Osteoblast (primary cell): Measurements from ENCODE around the gene TFIP11. TPM values are rescaled to one million over a fixed set of nuclear protein-coding genes. Genes with fewer than 3 reads are reported as not detected.

Source experiments
- DNase-seq: peaks from one replicate; pipeline ENCODE4 v3.0.0; 2011; ENCODE audit warnings: low spot score, mixed read lengths; ENCODE audit not compliant: insufficient read length; ENCODE audit errors: missing footprints
- H2AFZ ChIP-seq: 2 replicates; pipeline ENCODE4 v1.6.0; 2011; ENCODE audit warnings: mild to moderate bottlenecking, low read length
- H3K27ac ChIP-seq: 2 replicates; pipeline ENCODE4 v1.5.1; 2011; ENCODE audit warnings: mild to moderate bottlenecking, low read depth, low read length, moderate library complexity
- H3K27me3 ChIP-seq: 2 replicates; pipeline ENCODE4 v1.6.0; 2012; ENCODE audit warnings: mild to moderate bottlenecking, control low read depth, inconsistent platforms, low read length, moderate library complexity; ENCODE audit not compliant: insufficient read depth
- H3K36me3 ChIP-seq: 2 replicates; pipeline ENCODE4 v1.5.1; 2011; ENCODE audit warnings: mild to moderate bottlenecking, low read length, control low read depth, moderate library complexity; ENCODE audit not compliant: insufficient read depth
- H3K4me1 ChIP-seq: 2 replicates; pipeline ENCODE4 v1.5.1; 2011; ENCODE audit warnings: mild to moderate bottlenecking, low read length, control low read depth, moderate library complexity; ENCODE audit not compliant: insufficient read depth
- H3K4me2 ChIP-seq: 2 replicates; pipeline ENCODE4 v1.6.0; 2011; ENCODE audit warnings: mild to moderate bottlenecking, low read length; ENCODE audit not compliant: insufficient read depth
- H3K4me3 ChIP-seq: fragments of 200-600 bp; sonication (generic); 3 replicates; pipeline ENCODE4 v1.5.1; 2012; ENCODE audit warnings: mild to moderate bottlenecking, low read length, inconsistent platforms; ENCODE audit not compliant: insufficient read depth
- H3K79me2 ChIP-seq: 2 replicates; pipeline ENCODE4 v1.6.0; 2012; ENCODE audit warnings: mild to moderate bottlenecking, low read length, control low read depth, inconsistent platforms; ENCODE audit not compliant: insufficient read depth
- H3K9me3 ChIP-seq: 2 replicates; pipeline ENCODE4 v1.5.1; 2011; ENCODE audit warnings: low read depth, low read length, control low read depth
- H4K20me1 ChIP-seq: 2 replicates; pipeline ENCODE4 v1.6.0; 2012; ENCODE audit warnings: mild to moderate bottlenecking, low read length, control low read depth; ENCODE audit not compliant: insufficient read depth
- CTCF ChIP-seq: IDR thresholded peaks from 2 replicates; pipeline ENCODE4 v1.5.1; 2011; ENCODE audit warnings: mild to moderate bottlenecking, low read depth, low read length, moderate library complexity; ENCODE audit errors: extremely low read depth
- total RNA-seq: library from RNA; depleted of rRNA; stranded (reverse); fragments of >200 nt; gene quantifications from 2 replicates; pipeline ENCODE4 v1.2.3, GENCODE V29; 2012

The TFIP11 gene
- total RNA-seq, 1 donor = 34.7 TPM

- Histone ChIP-seq H3K4me2 (no peak overlapping the region), H3K79me2 (peaks cover 19% of the 10 kb centered on the region)
- DNase-seq = no peak
Observed at GRCh38 chr22:26463101-26463661, 49.1 kb downstream of the TFIP11 start.

GRCh38 chr22:26462641-26463040, 49.6 kb downstream of the TFIP11 start:
- H3K36me3 ChIP-seq = peaks cover 48% of the 10 kb centered on the region

More at GRCh38 chr22:26463101-26463661, 49.1 kb downstream of the TFIP11 start:
- Histone ChIP-seq H3K9me3 (no peaks in the 10 kb centered on the region), H3K36me3 (peaks cover 48% of the 10 kb centered on the region), H2AFZ (no peak overlapping the region), H3K4me1 (peaks cover 8% of the 10 kb centered on the region), H3K27me3 (no peaks in the 10 kb centered on the region), H3K4me3 (no peak overlapping the region), H3K27ac (no peak overlapping the region), H4K20me1 (peaks cover 10% of the 10 kb centered on the region)
- no peak for TF ChIP-seq CTCF

GRCh38 chr22:26462051-26462450, 50.2 kb downstream of the TFIP11 start:
- H3K4me2 ChIP-seq = no peak overlapping the region
- no peak for DNase-seq
- peaks cover 19% of the 10 kb centered on the region for H3K79me2 ChIP-seq
- H2AFZ ChIP-seq = no peak overlapping the region
- no peak overlapping the region for H3K4me3 ChIP-seq
- no peaks in the 10 kb centered on the region for H3K27me3 ChIP-seq
- TF ChIP-seq CTCF = no peak
- no peaks in the 10 kb centered on the region for H3K9me3 ChIP-seq
- no peak overlapping the region for H3K27ac ChIP-seq
- peaks cover 10% of the 10 kb centered on the region for H4K20me1 ChIP-seq
- peaks cover 8% of the 10 kb centered on the region for H3K4me1 ChIP-seq
- H3K36me3 ChIP-seq = peaks cover 46% of the 10 kb centered on the region

More at GRCh38 chr22:26462641-26463040, 49.6 kb downstream of the TFIP11 start:
- Histone ChIP-seq H3K27ac (no peak overlapping the region), H3K79me2 (peaks cover 19% of the 10 kb centered on the region), H3K4me2 (no peak overlapping the region), H3K4me3 (no peak overlapping the region), H4K20me1 (peaks cover 10% of the 10 kb centered on the region), H3K27me3 (no peaks in the 10 kb centered on the region), H2AFZ (no peak overlapping the region), H3K4me1 (peaks cover 8% of the 10 kb centered on the region), H3K9me3 (no peaks in the 10 kb centered on the region)
- no peak for TF ChIP-seq CTCF
- DNase-seq = no peak

- no peak overlapping the region for H3K4me2 ChIP-seq
- H4K20me1 ChIP-seq = peaks cover 10% of the 10 kb centered on the region
- peaks cover 19% of the 10 kb centered on the region for H3K79me2 ChIP-seq
- no peak overlapping the region for H3K4me3 ChIP-seq
- H3K9me3 ChIP-seq = no peaks in the 10 kb centered on the region
- no peak for DNase-seq
- no peaks in the 10 kb centered on the region for H3K27me3 ChIP-seq
- H2AFZ ChIP-seq = no peak overlapping the region
- H3K4me1 ChIP-seq = peaks cover 8% of the 10 kb centered on the region
- H3K27ac ChIP-seq = no peak overlapping the region
- peaks cover 42% of the 10 kb centered on the region for H3K36me3 ChIP-seq
- TF ChIP-seq CTCF = peak; percentile 81
Observed at GRCh38 chr22:26461188-26461810, 51.0 kb downstream of the TFIP11 start.
